HEK293 (cell line): Measurements from ENCODE around the gene PCBP3.

ENCODE experiments used
- BCL11A ChIP-seq: fragments of 450-650 bp; formaldehyde crosslinking; IDR thresholded peaks from 2 replicates; pipeline ENCODE4 v1.5.1; 2016; ENCODE audit warnings: low read depth, missing biosample characterization, missing genetic modification characterization
- FEZF1 ChIP-seq: fragments of 450-650 bp; formaldehyde crosslinking; IDR thresholded peaks from 2 replicates; pipeline ENCODE4 v1.5.1; 2016; ENCODE audit warnings: missing biosample characterization, missing genetic modification characterization
- GLIS2 ChIP-seq: fragments of 450-650 bp; formaldehyde crosslinking; IDR thresholded peaks from 2 replicates; pipeline ENCODE4 v1.5.1; 2016; ENCODE audit warnings: missing biosample characterization, missing genetic modification characterization
- KLF8 ChIP-seq: fragments of 450-650 bp; formaldehyde crosslinking; IDR thresholded peaks from 2 replicates; pipeline ENCODE4 v1.5.1; 2016; ENCODE audit warnings: missing biosample characterization, missing genetic modification characterization
- KLF9 ChIP-seq: fragments of 450-650 bp; formaldehyde crosslinking; IDR thresholded peaks from 2 replicates; pipeline ENCODE4 v1.5.1; 2016; ENCODE audit warnings: missing biosample characterization, missing genetic modification characterization, low read depth
- PRDM4 ChIP-seq: fragments of 450-650 bp; formaldehyde crosslinking; IDR thresholded peaks from 2 replicates; pipeline ENCODE4 v1.5.1; 2017; ENCODE audit warnings: missing biosample characterization, missing genetic modification characterization
- ZBTB11 ChIP-seq: fragments of 450-650 bp; formaldehyde crosslinking; conservative IDR thresholded peaks from 2 replicates; pipeline ENCODE4 v1.5.1; 2016; ENCODE audit warnings: low read depth, missing biosample characterization, missing genetic modification characterization
- ZBTB20 ChIP-seq: fragments of 450-650 bp; formaldehyde crosslinking; IDR thresholded peaks from 2 replicates; pipeline ENCODE4 v1.5.1; 2016; ENCODE audit warnings: missing biosample characterization, missing genetic modification characterization
- ZBTB21 ChIP-seq: fragments of 450-650 bp; formaldehyde crosslinking; IDR thresholded peaks from 2 replicates; pipeline ENCODE4 v1.5.1; 2017; ENCODE audit warnings: missing biosample characterization, missing genetic modification characterization
- ZBTB49 ChIP-seq: fragments of 450-650 bp; formaldehyde crosslinking; IDR thresholded peaks from 2 replicates; pipeline ENCODE4 v1.5.1; 2016; ENCODE audit warnings: missing biosample characterization, missing genetic modification characterization, low read depth
- ZEB2 ChIP-seq: fragments of 450-650 bp; formaldehyde crosslinking; IDR thresholded peaks from 2 replicates; pipeline ENCODE4 v1.5.1; 2016; ENCODE audit warnings: missing biosample characterization, missing genetic modification characterization
- ZNF112 ChIP-seq: fragments of 450-650 bp; formaldehyde crosslinking; IDR thresholded peaks from 2 replicates; pipeline ENCODE4 v1.5.0; 2017; ENCODE audit warnings: missing biosample characterization, missing genetic modification characterization
- ZNF146 ChIP-seq: fragments of 450-650 bp; formaldehyde crosslinking; IDR thresholded peaks from 2 replicates; pipeline ENCODE4 v1.5.1; 2016; ENCODE audit warnings: missing biosample characterization, missing genetic modification characterization
- ZNF16 ChIP-seq: fragments of 450-650 bp; formaldehyde crosslinking; IDR thresholded peaks from 2 replicates; pipeline ENCODE4 v1.5.1; 2016; ENCODE audit warnings: low read depth, missing biosample characterization, missing genetic modification characterization
- ZNF292 ChIP-seq: fragments of 450-650 bp; formaldehyde crosslinking; IDR thresholded peaks from 2 replicates; pipeline ENCODE4 v1.5.1; 2016; ENCODE audit warnings: low read depth, missing biosample characterization, missing genetic modification characterization, borderline replicate concordance
- ZNF335 ChIP-seq: fragments of 450-650 bp; formaldehyde crosslinking; conservative IDR thresholded peaks from 2 replicates; pipeline ENCODE4 v1.5.1; 2016; ENCODE audit warnings: missing biosample characterization, missing genetic modification characterization
- ZNF416 ChIP-seq: fragments of 450-650 bp; formaldehyde crosslinking; IDR thresholded peaks from 2 replicates; pipeline ENCODE4 v1.5.1; 2016; ENCODE audit warnings: missing biosample characterization, missing genetic modification characterization
- ZNF449 ChIP-seq: fragments of 450-650 bp; formaldehyde crosslinking; IDR thresholded peaks from 2 replicates; pipeline ENCODE4 v1.5.1; 2017; ENCODE audit warnings: missing biosample characterization, mild to moderate bottlenecking, missing genetic modification characterization, moderate library complexity
- ZNF473 ChIP-seq: fragments of 450-650 bp; formaldehyde crosslinking; IDR thresholded peaks from 2 replicates; pipeline ENCODE4 v1.5.1; 2017; ENCODE audit warnings: missing biosample characterization, missing genetic modification characterization
- ZNF48 ChIP-seq: fragments of 450-650 bp; formaldehyde crosslinking; IDR thresholded peaks from 2 replicates; pipeline ENCODE4 v1.5.1; 2016; ENCODE audit warnings: missing biosample characterization, missing genetic modification characterization
- ZNF558 ChIP-seq: fragments of 450-650 bp; formaldehyde crosslinking; IDR thresholded peaks from 2 replicates; pipeline ENCODE4 v1.5.1; 2016; ENCODE audit warnings: missing biosample characterization, missing genetic modification characterization
- ZNF596 ChIP-seq: fragments of 450-650 bp; IDR thresholded peaks from 2 replicates; pipeline ENCODE4 v1.5.0; 2018; ENCODE audit warnings: missing biosample characterization, mild to moderate bottlenecking, missing genetic modification characterization, moderate library complexity
- ZNF704 ChIP-seq: fragments of 450-650 bp; formaldehyde crosslinking; IDR thresholded peaks from 2 replicates; pipeline ENCODE4 v1.5.1; 2016; ENCODE audit warnings: missing biosample characterization, missing genetic modification characterization
- ZNF76 ChIP-seq: fragments of 450-650 bp; formaldehyde crosslinking; IDR thresholded peaks from 2 replicates; pipeline ENCODE4; 2016; ENCODE audit warnings: low read depth, missing biosample characterization, missing genetic modification characterization, borderline replicate concordance

Gene PCBP3

GRCh38 chr21:45981151-45982091 is 337.9 kb downstream of the PCBP3 start, which contains the start of gene COL6A1 (continued):
- TF ChIP-seq ZNF449 (no peak), ZNF112 (tag by site-specific recombination) (no peak), BCL11A (tag by site-specific recombination) (peak; percentile 41; the same call in 1 of the 2 replicates), ZNF416 (tag by site-specific recombination) (no peak), ZNF292 (no peak), ZNF146 (tag by site-specific recombination) (no peak), ZBTB21 (tag by site-specific recombination) (peak; percentile 32; the same call in 1 of the 2 replicates), ZBTB49 (tag by site-specific recombination) (no peak), GLIS2 (peak; percentile 72), KLF8 (peak; percentile 55), ZNF704 (no peak), ZNF596 (tag by site-specific recombination) (no peak), ZBTB11 (no peak), ZNF76 (tag by site-specific recombination) (no peak; the same call in 1 of the 2 replicates), ZNF335 (peak; percentile 91), ZNF558 (tag by site-specific recombination) (no peak; the same call in 1 of the 2 replicates), FEZF1 (tag by site-specific recombination) (no peak), ZNF48 (tag by site-specific recombination) (0 out of 2 replicates have a peak, but pooled peaks have one; percentile 29), KLF9 (tag by site-specific recombination) (peak; percentile 16; the same call in 1 of the 2 replicates), ZNF473 (tag by site-specific recombination) (no peak), PRDM4 (tag by site-specific recombination) (peak; percentile 99), ZNF16 (tag by site-specific recombination) (no peak), ZBTB20 (tag by site-specific recombination) (peak; percentile 90), ZEB2 (peak; percentile 91)
